Lower leg skin (tissue), 4 donors: ENCODE measurements around the gene CAMK1G. TPM values are rescaled to one million over a fixed set of nuclear protein-coding genes. Genes with fewer than 3 reads are reported as not detected.

Experiments
- DNase-seq, 2 donors: peaks; one replicate each; pipeline ENCODE4 v3.0.0-alpha.2; 2019; ENCODE audit warnings: low spot score in 2 of 2
- H3K4me3 ChIP-seq: fragments of 200-600 bp; sonication (generic); 2 replicates; pipeline ENCODE4 v1.5.1; 2017; ENCODE audit warnings: mild to moderate bottlenecking, low read depth; ENCODE audit not compliant: poor library complexity, severe bottlenecking
- CTCF ChIP-seq, 3 donors: fragments of 450-650 bp; IDR thresholded peaks; one replicate each; pipeline ENCODE4 v1.5.1; 2016; ENCODE audit warnings: antibody characterized with exemption in 3 of 3, mild to moderate bottlenecking in 3 of 3, moderate library complexity in 2 of 3
- POLR2A ChIP-seq, 2 donors: fragments of 450-650 bp; IDR thresholded peaks; one replicate each; pipeline ENCODE4 v1.6.1; 2016 to 2017; ENCODE audit warnings: antibody characterized with exemption in 2 of 2, mild to moderate bottlenecking in 1 of 2, moderate library complexity in 1 of 2
- WGBS, 2 donors: methylation state at CpG; one replicate each; pipeline ENCODE4 v1.1.5; 2018; 5-methylcytosine and 5-hydroxymethylcytosine counted together
- intact Hi-C: fragments of 100-400 bp; cut with DNase I; formaldehyde crosslinking; loops from one replicate; pipeline ENCODE4 v1.15.0; 2023; ENCODE audit warnings: low total_unique reads
- total RNA-seq, 4 donors: library from RNA; depleted of rRNA; stranded (reverse); fragments of >200 nt; gene quantifications; one replicate each; pipeline ENCODE4 v1.1.0, GENCODE V29; 2016

Gene CAMK1G
- total RNA-seq, 4 donors from 2014 or later, result 1.8 TPM; not detected in 3

- intact Hi-C loops, result no loop called here
- H3K4me3 ChIP-seq, result no peak overlapping the region
- TF ChIP-seq POLR2A (IDR thresholded peaks at IDR 0.05), result no peak
- TF ChIP-seq CTCF (IDR thresholded peaks at IDR 0.05), result peak in 1 of 3 donors; percentile 37
- peak; percentile 89 to 94 for DNase-seq
- 31 to 34% methylated on average over 15 of the region's 15 CpGs for WGBS, 2 donors
These were observed 17.5 kb upstream of the CAMK1G start for GRCh38 chr1:209565759-209566678.

- TF ChIP-seq CTCF (IDR thresholded peaks at IDR 0.05) (no peak), POLR2A (IDR thresholded peaks at IDR 0.05) (no peak)
- no peak for DNase-seq
- intact Hi-C loops, result no loop called here
- no peak overlapping the region for H3K4me3 ChIP-seq
- 29 to 37% methylated on average over 1 of the region's 1 CpG for WGBS, 2 donors
These were observed 15.8 kb upstream of the CAMK1G start for GRCh38 chr1:209567698-209568175.

GRCh38 chr1:209569455-209570207 lies 13.9 kb upstream of the CAMK1G start:
- 9 to 12% methylated on average over 9 of the region's 9 CpGs for WGBS, 2 donors
- DNase-seq, result peak; percentile 82 to 95
- H3K4me3 ChIP-seq, result no peak overlapping the region
- TF ChIP-seq POLR2A (IDR thresholded peaks at IDR 0.05) (no peak), CTCF (IDR thresholded peaks at IDR 0.05) (no peak)
- intact Hi-C loops, result loop anchor here (5.0 kb wide), 1 partner anchor 123 kb away; no protein-coding TSS in a partner anchor

GRCh38 chr1:209570743-209571142 lies 12.8 kb upstream of the CAMK1G start:
- intact Hi-C loops, result loop anchor here (5.0 kb wide), 1 partner anchor 122 kb away; no protein-coding TSS in a partner anchor
- TF ChIP-seq POLR2A (IDR thresholded peaks at IDR 0.05), result no peak
- TF ChIP-seq CTCF (IDR thresholded peaks at IDR 0.05), result no peak
- no peak overlapping the region for H3K4me3 ChIP-seq
- no peak for DNase-seq
- 83 to 85% methylated on average over 3 of the region's 3 CpGs for WGBS, 2 donors

- WGBS, 2 donors, result 21 to 25% methylated on average over 12 of the region's 12 CpGs
- no peak overlapping the region for H3K4me3 ChIP-seq
- intact Hi-C loops, result no loop called here
- DNase-seq, result peak; percentile 50 to 93
- TF ChIP-seq CTCF (IDR thresholded peaks at IDR 0.05) (peak in 1 of 3 donors; percentile 60), POLR2A (IDR thresholded peaks at IDR 0.05) (no peak)
These were observed 6.9 kb upstream of the CAMK1G start for GRCh38 chr1:209576392-209577197.
